Activated effector memory CD4-positive, alpha-beta T cell treated with anti-CD3 and anti-CD28 coated beads, Interleukin-2, amount 50 U/mL, for 16 hours (primary cell): ENCODE measurements around the gene KANSL1.

Source experiments
- DNase-seq: peaks from one replicate; pipeline ENCODE4 v3.0.0-alpha.2; 2020

Gene KANSL1

GRCh38 chr17:45993962-45994627, 199.1 kb downstream of the KANSL1 start:
- DNase-seq, result no peak

GRCh38 chr17:45992904-45993303, 200.3 kb downstream of the KANSL1 start:
- no peak for DNase-seq

GRCh38 chr17:45992175-45992574, 201.1 kb downstream of the KANSL1 start:
- DNase-seq, result no peak

GRCh38 chr17:45991341-45991740, 201.9 kb downstream of the KANSL1 start:
- DNase-seq, result no peak

GRCh38 chr17:45990886-45991285, 202.3 kb downstream of the KANSL1 start:
- DNase-seq, result no peak

- no peak for DNase-seq
These were observed 203.5 kb downstream of the KANSL1 start for GRCh38 chr17:45989759-45990158.

- DNase-seq, result no peak
These were observed 205.5 kb downstream of the KANSL1 start for GRCh38 chr17:45987706-45988105.

- no peak for DNase-seq
These were observed 207.2 kb downstream of the KANSL1 start for GRCh38 chr17:45986056-45986455.

GRCh38 chr17:45985447-45985846, 207.8 kb downstream of the KANSL1 start:
- no peak for DNase-seq

- no peak for DNase-seq
These were observed 208.9 kb downstream of the KANSL1 start for GRCh38 chr17:45984368-45984767.

- no peak for DNase-seq
These were observed 209.5 kb downstream of the KANSL1 start for GRCh38 chr17:45983614-45984310.

GRCh38 chr17:45982791-45983613, 210.2 kb downstream of the KANSL1 start:
- DNase-seq, result no peak

- no peak for DNase-seq
These were observed 211.9 kb downstream of the KANSL1 start for GRCh38 chr17:45981306-45981705.

- no peak for DNase-seq
These were observed 212.4 kb downstream of the KANSL1 start for GRCh38 chr17:45980855-45981254.
